OCI-LY7 (cell line): ENCODE data around the gene SF3B5. TPM values are rescaled to one million over a fixed set of nuclear protein-coding genes. Genes with fewer than 3 reads are reported as not detected.

Experiments
- BruUV-seq: library from RNA; stranded (reverse); fragments of 400-500 nt; replicated peaks from 2 replicates; lab custom pipeline; 2021; lab: Mats Ljungman, UMichigan
- CTCF ChIA-PET: fragments of 300-600 bp; sonication (Branson Sonifier 250); formaldehyde crosslinking; loops from one replicate; lab custom pipeline; 2022; ENCODE audit warnings: antibody characterized with exemption; ENCODE audit not compliant: unreplicated experiment; lab: Charles Lee
- POLR2A ChIA-PET: fragments of 300-600 bp; sonication (Branson Sonifier 250); formaldehyde crosslinking; loops from one replicate; lab custom pipeline; 2022; ENCODE audit warnings: antibody characterized with exemption; lab: Charles Lee
- DNase-seq: peaks from one replicate; pipeline ENCODE4 v3.0.0-alpha.2; 2015; ENCODE audit warnings: low spot score
- H2AFZ ChIP-seq: fragments of 200-600 bp; sonication (generic), shearing (Covaris generic); 2 replicates; pipeline ENCODE4 v1.6.1; 2014; ENCODE audit warnings: mild to moderate bottlenecking, antibody characterized with exemption, low read length, moderate library complexity
- H3K27ac ChIP-seq: fragments of 200-600 bp; sonication (generic); 2 replicates; pipeline ENCODE4 v1.5.1; 2014; ENCODE audit warnings: mixed run types, low read depth, mild to moderate bottlenecking, moderate library complexity, low read length, inconsistent platforms; ENCODE audit not compliant: poor library complexity, severe bottlenecking
- H3K36me3 ChIP-seq: fragments of 200-600 bp; sonication (generic); 2 replicates; pipeline ENCODE4 v1.6.1; 2014; ENCODE audit warnings: mild to moderate bottlenecking, antibody characterized with exemption, low read length, moderate library complexity, mixed read lengths; ENCODE audit not compliant: insufficient read depth
- H3K4me1 ChIP-seq: fragments of 200-600 bp; sonication (generic); 2 replicates; pipeline ENCODE4 v1.5.1; 2014; ENCODE audit warnings: mild to moderate bottlenecking, low read length; ENCODE audit not compliant: insufficient read depth, poor library complexity, severe bottlenecking
- H3K4me2 ChIP-seq: fragments of 200-600 bp; sonication (generic); 2 replicates; pipeline ENCODE4 v1.6.1; 2014; ENCODE audit warnings: mild to moderate bottlenecking, low read length
- H3K4me3 ChIP-seq: fragments of 200-600 bp; sonication (generic); 2 replicates; pipeline ENCODE4 v1.5.1; 2014; ENCODE audit warnings: mild to moderate bottlenecking, low read depth, low read length; ENCODE audit not compliant: poor library complexity, severe bottlenecking
- H3K79me2 ChIP-seq: fragments of 200-600 bp; sonication (generic); 2 replicates; pipeline ENCODE4 v1.6.1; 2016; ENCODE audit warnings: low read depth, mild to moderate bottlenecking, low read length, moderate library complexity, mixed read lengths; ENCODE audit not compliant: insufficient read depth
- H3K9me2 ChIP-seq: fragments of 200-600 bp; sonication (generic); 2 replicates; pipeline ENCODE4 v1.6.1; 2016; ENCODE audit warnings: mild to moderate bottlenecking, low read length, mixed read lengths; ENCODE audit not compliant: insufficient read depth
- H3K9me3 ChIP-seq: fragments of 200-600 bp; sonication (generic); 2 replicates; pipeline ENCODE4 v1.6.1; 2014; ENCODE audit warnings: mild to moderate bottlenecking, mixed run types, low read length, mixed read lengths
- H4K20me1 ChIP-seq: fragments of 200-600 bp; sonication (generic); 2 replicates; pipeline ENCODE4 v1.6.1; 2014; ENCODE audit warnings: mild to moderate bottlenecking, antibody characterized with exemption, low read length, moderate library complexity, mixed read lengths; ENCODE audit not compliant: insufficient read depth
- CTCF ChIP-seq: fragments of 200-600 bp; sonication (generic); conservative IDR thresholded peaks from 2 replicates; pipeline ENCODE4 v1.5.1; 2014; ENCODE audit warnings: mild to moderate bottlenecking, antibody characterized with exemption, low read length, moderate library complexity, mixed read lengths
- EZH2phosphoT487 ChIP-seq: fragments of 200-600 bp; sonication (generic); IDR thresholded peaks from 2 replicates; pipeline ENCODE4 v1.6.1; 2018; ENCODE audit warnings: low read depth, borderline replicate concordance, mild to moderate bottlenecking, mixed run types, antibody characterized with exemption, low read length, moderate library complexity, mixed read lengths
- intact Hi-C: fragments of 100-400 bp; cut with micrococcal nuclease; formaldehyde crosslinking; loops from one replicate; pipeline ENCODE4 v1.10.0; 2022; ENCODE audit not compliant: unreplicated experiment
- total RNA-seq, 2 experiments: library from RNA; depleted of rRNA in 1 of 2; stranded (reverse); fragments of >200 nt in 1 of 2; shearing (Covaris generic) in 1 of 2; gene quantifications; 2 replicates each; pipeline ENCODE4 v1.2.3, GENCODE V29; 2014 to 2022

SF3B5 gene
- total RNA-seq, 2 experiments from 2014 or later = 135 to 187 TPM

- H3K4me3 ChIP-seq = no peak overlapping the region
- no peak overlapping the region for H3K27ac ChIP-seq
- BruUV-seq = no TSS peak
- DNase-seq = no peak
- no peak overlapping the region for H3K4me2 ChIP-seq
- ChIA-PET POLR2A (interaction anchor here (1.5 kb wide), 1 partner anchor 13 kb away, joined by 3 read pairs; no protein-coding TSS in a partner anchor), CTCF (no interaction called here)
- no peaks in the 10 kb centered on the region for H3K9me3 ChIP-seq
- H3K36me3 ChIP-seq = no peaks in the 10 kb centered on the region
- H3K9me2 ChIP-seq = no peaks in the 10 kb centered on the region
- no peaks in the 10 kb centered on the region for H3K4me1 ChIP-seq
- no peaks in the 10 kb centered on the region for H3K79me2 ChIP-seq
- intact Hi-C loops = no loop called here
- H4K20me1 ChIP-seq = no peaks in the 10 kb centered on the region
- H2AFZ ChIP-seq = no peak overlapping the region
- no peak for TF ChIP-seq CTCF
- no peak for TF ChIP-seq EZH2phosphoT487
These were observed 35.9 kb upstream of the SF3B5 start for GRCh38 chr6:144131248-144131709.

- no peaks in the 10 kb centered on the region for H3K79me2 ChIP-seq
- TF ChIP-seq CTCF (no peak), EZH2phosphoT487 (no peak)
- no peaks in the 10 kb centered on the region for H3K9me2 ChIP-seq
- no peak overlapping the region for H3K27ac ChIP-seq
- intact Hi-C loops = no loop called here
- CTCF ChIA-PET = interaction anchor here (0.6 kb wide), 1 partner anchor 1676 kb away, joined by 3 read pairs; no protein-coding TSS in a partner anchor
- H3K4me1 ChIP-seq = no peaks in the 10 kb centered on the region
- no peak for DNase-seq
- no peaks in the 10 kb centered on the region for H3K36me3 ChIP-seq
- BruUV-seq = no TSS peak
- POLR2A ChIA-PET = interaction anchor here (0.7 to 1.0 kb wide), 2 partner anchors 10 to 18 kb away, joined by 3 to 4 read pairs; no protein-coding TSS in a partner anchor
- no peaks in the 10 kb centered on the region for H3K9me3 ChIP-seq
- no peak overlapping the region for H3K4me3 ChIP-seq
- H4K20me1 ChIP-seq = no peaks in the 10 kb centered on the region
- H2AFZ ChIP-seq = no peak overlapping the region
- H3K4me2 ChIP-seq = no peak overlapping the region
These were observed 34.1 kb upstream of the SF3B5 start for GRCh38 chr6:144129469-144129868.

DNA sequence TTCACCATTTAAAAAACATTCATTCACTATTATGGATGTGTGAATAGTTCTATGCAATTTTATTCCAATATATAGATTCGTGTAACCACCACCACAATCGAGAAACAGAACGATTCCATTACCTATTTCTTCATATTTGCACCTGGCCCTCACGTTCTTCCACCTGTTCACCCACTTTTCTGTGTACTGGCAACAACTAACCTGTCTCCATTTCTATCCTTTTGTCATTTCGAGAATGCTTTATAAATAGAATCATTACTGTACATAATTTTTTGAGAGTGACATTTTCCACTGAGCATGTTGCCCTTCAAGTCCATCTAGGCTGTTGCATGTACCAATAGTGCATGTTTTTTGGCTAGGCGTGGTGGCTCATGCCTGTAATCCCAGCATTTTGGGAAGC is 31.7 kb upstream of the SF3B5 start:
- Histone ChIP-seq H3K4me2 (no peak overlapping the region), H2AFZ (no peak overlapping the region), H3K79me2 (no peaks in the 10 kb centered on the region), H3K9me2 (no peaks in the 10 kb centered on the region), H3K9me3 (no peaks in the 10 kb centered on the region), H4K20me1 (no peaks in the 10 kb centered on the region), H3K4me3 (no peak overlapping the region), H3K27ac (no peak overlapping the region), H3K4me1 (no peaks in the 10 kb centered on the region), H3K36me3 (no peaks in the 10 kb centered on the region)
- DNase-seq = no peak
- TF ChIP-seq CTCF (no peak), EZH2phosphoT487 (no peak)
- POLR2A ChIA-PET = interaction anchor here (0.5 to 1.2 kb wide), 7 partner anchors 16 to 420 kb away, joined by 3 to 6 read pairs (median 5); no protein-coding TSS in a partner anchor
- intact Hi-C loops = no loop called here
- CTCF ChIA-PET = no interaction called here
- BruUV-seq = no TSS peak
